Measurements from ENCODE around the gene FRMD4B. TPM values are rescaled to one million over a fixed set of nuclear protein-coding genes. Genes with fewer than 3 reads are reported as not detected.
A peak's percentile ranks its signal among the peaks of the same experiment; 100 is the strongest.

The FRMD4B gene
- total RNA-seq, 2 donors from 2014 or later: 2.1 to 2.2 TPM

- Histone ChIP-seq H3K9me3 (ENCODE audit: control insufficient read depth, low read length) (no peaks in the 10 kb centered on the region), H3K27me3 (ENCODE audit: control insufficient read depth, insufficient read depth, low read length, poor library complexity, severe bottlenecking) (peaks cover 17% of the 10 kb centered on the region), H3K4me1 (ENCODE audit: control insufficient read depth, insufficient read depth, low read length) (peaks cover 10% of the 10 kb centered on the region), H3K36me3 (ENCODE audit: control insufficient read depth, insufficient read depth, low read length) (no peaks in the 10 kb centered on the region), H3K27ac (ENCODE audit: low read depth, low read length) (no peak overlapping the region), H3K9ac (ENCODE audit: extremely low read depth, low read length, poor library complexity, severe bottlenecking) (no peak overlapping the region), H3K4me3 (ENCODE audit: low read length) (no peak overlapping the region)
- no peak for TF ChIP-seq CTCF (conservative IDR thresholded peaks at IDR 0.05)
- Mint-ChIP-seq H3K27ac (no peak overlapping the region), H3K4me1 (peaks cover 15% of the 10 kb centered on the region), H3K36me3 (ENCODE audit: low read depth) (no peaks in the 10 kb centered on the region), H3K9me3 (no peaks in the 10 kb centered on the region), H3K27me3 (ENCODE audit: insufficient read depth) (peaks cover 52% of the 10 kb centered on the region), H3K4me3 (no peak overlapping the region)
- DNase-seq: no peak
- 89 to 100% methylated on average over 2 to 3 of the region's 3 CpGs for WGBS, 2 experiments (ENCODE audit: insufficient coverage in 1 of 2, insufficient read length in 1 of 2)
These were observed 236.3 kb downstream of the FRMD4B start for GRCh38 chr3:69149586-69149985.

GRCh38 chr3:69145688-69146087, 240.2 kb downstream of the FRMD4B start:
- Histone ChIP-seq H3K36me3 (ENCODE audit: control insufficient read depth, insufficient read depth, low read length) (no peaks in the 10 kb centered on the region), H3K9ac (ENCODE audit: extremely low read depth, low read length, poor library complexity, severe bottlenecking) (no peak overlapping the region), H3K27me3 (ENCODE audit: control insufficient read depth, insufficient read depth, low read length, poor library complexity, severe bottlenecking) (peaks cover 17% of the 10 kb centered on the region), H3K4me3 (ENCODE audit: low read length) (no peak overlapping the region), H3K4me1 (ENCODE audit: control insufficient read depth, insufficient read depth, low read length) (peaks cover 10% of the 10 kb centered on the region), H3K27ac (ENCODE audit: low read depth, low read length) (no peak overlapping the region), H3K9me3 (ENCODE audit: control insufficient read depth, low read length) (no peaks in the 10 kb centered on the region)
- Mint-ChIP-seq H3K4me1 (peaks cover 22% of the 10 kb centered on the region), H3K9me3 (no peaks in the 10 kb centered on the region), H3K36me3 (ENCODE audit: low read depth) (no peaks in the 10 kb centered on the region), H3K27me3 (ENCODE audit: insufficient read depth) (peaks cover 54% of the 10 kb centered on the region), H3K27ac (no peak overlapping the region), H3K4me3 (no peak overlapping the region)
- TF ChIP-seq CTCF (conservative IDR thresholded peaks at IDR 0.05): no peak
- no peak for DNase-seq

GRCh38 chr3:69144631-69145245, 241.2 kb downstream of the FRMD4B start:
- peaks cover 27% of the 10 kb centered on the region for H3K27me3 ChIP-seq (ENCODE audit: control insufficient read depth, insufficient read depth, low read length, poor library complexity, severe bottlenecking)
- WGBS, 2 experiments (ENCODE audit: insufficient coverage in 1 of 2, insufficient read length in 1 of 2): 10 to 15% methylated on average over 2 to 3 of the region's 3 CpGs
- H3K9ac ChIP-seq (ENCODE audit: extremely low read depth, low read length, poor library complexity, severe bottlenecking): no peak overlapping the region
- Mint-ChIP-seq H3K27me3 (ENCODE audit: insufficient read depth) (peaks cover 62% of the 10 kb centered on the region), H3K27ac (no peak overlapping the region), H3K36me3 (ENCODE audit: low read depth) (no peaks in the 10 kb centered on the region), H3K9me3 (no peaks in the 10 kb centered on the region), H3K4me3 (no peak overlapping the region), H3K4me1 (peaks cover 22% of the 10 kb centered on the region)
- peak; percentile 88 for DNase-seq
- H3K27ac ChIP-seq (ENCODE audit: low read depth, low read length): no peak overlapping the region
- H3K4me3 ChIP-seq (ENCODE audit: low read length): no peak overlapping the region
- peaks cover 10% of the 10 kb centered on the region for H3K4me1 ChIP-seq (ENCODE audit: control insufficient read depth, insufficient read depth, low read length)
- no peaks in the 10 kb centered on the region for H3K36me3 ChIP-seq (ENCODE audit: control insufficient read depth, insufficient read depth, low read length)
- no peaks in the 10 kb centered on the region for H3K9me3 ChIP-seq (ENCODE audit: control insufficient read depth, low read length)
- TF ChIP-seq CTCF (conservative IDR thresholded peaks at IDR 0.05): no peak

All from endodermal cell (in vitro differentiated cells).